Spleen (tissue), 11 donors: ENCODE data around the gene DOCK2. TPM values are rescaled to one million over a fixed set of nuclear protein-coding genes. Genes with fewer than 3 reads are reported as not detected.
A peak's percentile ranks its signal among the peaks of the same experiment; 100 is the strongest.

ENCODE experiments used
- DNase-seq: peaks from one replicate; pipeline ENCODE4 v3.0.0-alpha.2; 2020
- H3K27ac ChIP-seq, 8 donors: fragments of 200-600 bp; sonication (generic) in 7 of 8; 1 replicate in 4 of 8; 2 replicates in 4 of 8; pipeline versions ENCODE4 v1.5.0 to v1.8.0; 2016 to 2021; ENCODE audit warnings: inconsistent platforms in 4 of 8, mild to moderate bottlenecking in 4 of 8, moderate library complexity in 1 of 8
- H3K27me3 ChIP-seq, 7 donors: fragments of 200-600 bp; sonication (generic) in 6 of 7; replicated peaks in 1 of 7; 1 replicate in 4 of 7; 2 replicates in 3 of 7; pipeline versions ENCODE4 v1.5.0 to v1.8.0; 2016 to 2021; ENCODE audit warnings: inconsistent platforms in 3 of 7, mild to moderate bottlenecking in 1 of 7
- H3K36me3 ChIP-seq, 6 donors: fragments of 200-600 bp; sonication (generic) in 5 of 6; 1 replicate in 4 of 6; 2 replicates in 2 of 6; pipeline versions ENCODE4 v1.5.0 to v1.8.0; 2016 to 2021; ENCODE audit warnings: inconsistent platforms in 2 of 6
- H3K4me1 ChIP-seq, 6 donors: fragments of 200-600 bp; sonication (generic) in 5 of 6; 1 replicate in 3 of 6; 2 replicates in 3 of 6; pipeline versions ENCODE4 v1.5.0 to v1.8.0; 2016 to 2021; ENCODE audit warnings: inconsistent platforms in 3 of 6
- H3K4me3 ChIP-seq, 8 donors: fragments of 200-600 bp; sonication (generic) in 7 of 8; 1 replicate in 4 of 8; 2 replicates in 4 of 8; pipeline versions ENCODE4 v1.5.0 to v1.8.0; 2016 to 2021; ENCODE audit warnings: inconsistent platforms in 4 of 8, mild to moderate bottlenecking in 4 of 8, moderate library complexity in 2 of 8
- H3K9me3 ChIP-seq, 8 donors: fragments of 200-600 bp; sonication (generic) in 7 of 8; 1 replicate in 4 of 8; 2 replicates in 4 of 8; pipeline versions ENCODE4 v1.5.0 to v1.8.0; 2016 to 2021; ENCODE audit warnings: inconsistent platforms in 4 of 8
- CTCF ChIP-seq, 11 experiments: fragments of 200-600 bp in 7 of 11; fragments of 450-650 bp in 4 of 11; sonication (generic) in 4 of 11; IDR thresholded peaks in 8 of 11; conservative IDR thresholded peaks in 3 of 11; 1 replicate in 7 of 11; 2 replicates in 4 of 11; pipeline versions ENCODE4 v1.4.0 to v1.8.0; 2016 to 2021; ENCODE audit warnings: antibody characterized with exemption in 11 of 11, inconsistent platforms in 4 of 11, mild to moderate bottlenecking in 1 of 11
- POLR2A ChIP-seq, 3 donors: fragments of 450-650 bp; IDR thresholded peaks; one replicate each; pipeline ENCODE4 v1.5.1; 2017; ENCODE audit warnings: antibody characterized with exemption in 3 of 3, mild to moderate bottlenecking in 1 of 3
- POLR2AphosphoS5 ChIP-seq, 3 donors: sonication (generic); formaldehyde crosslinking; IDR thresholded peaks; one replicate each; pipeline ENCODE4 v1.5.1; 2017; ENCODE audit warnings: antibody characterized with exemption in 3 of 3
- WGBS, 5 donors: extraction: QIAGEN DNeasy Blood & Tissue Kit in 3 of 5; methylation state at CpG; one replicate each; pipeline versions ENCODE4 v1.1.5 to v1.1.7; 2013 to 2018; 5-methylcytosine and 5-hydroxymethylcytosine counted together
- intact Hi-C: fragments of 100-400 bp; cut with DNase I; formaldehyde crosslinking; loops from one replicate; pipeline ENCODE4 v1.15.0; 2023; ENCODE audit warnings: low total_unique reads
- polyA plus RNA-seq, 3 donors: library from polyadenylated mRNA; stranded (reverse); fragments of 200-250 nt; gene quantifications; one replicate each; pipeline ENCODE4 v1.2.1, GENCODE V29; 2013
- total RNA-seq, 7 donors: library from RNA; depleted of rRNA in 3 of 7; stranded (reverse); fragments of >200 nt in 3 of 7; fragmentation: NEBNext Ultra II Directional in 4 of 7; extraction: Animal tissue kit (Norgen Biotek cat#: 25700) in 4 of 7; gene quantifications; one replicate each; pipeline versions ENCODE4 v1.1.0 to v1.2.1, GENCODE V29; 2016 to 2021
- donor health status: healthy with polysubstance abuse.
- donor health status: DM: no; HTN: no; CAD: no; lungs with moderate emphysema.
- donor health status: DM: no; HTN: no; CAD: no.
- donor health status: Bipolar disorder and iron deficiency.
- donor health status: healthy.
- donor health status: DM: no; HTN: no; CAD: no.
- donor health status: DM: yes; HTN: yes; CAD: no.

Gene DOCK2
- total and polyA plus RNA-seq, 10 donors = 30.6 to 321 (median 198) TPM

- 5 to 8% (median 8%) methylated on average over 17 to 18 of the region's 18 CpGs for WGBS, 5 donors
- Histone ChIP-seq H3K9me3 (peaks cover 0 to 23% (median 10%) of the 10 kb centered on the region in 8 donors), H3K27me3 (peaks cover 0 to 16% (median 0%) of the 10 kb centered on the region in 7 donors), H3K36me3 (peaks cover 0 to 22% (median 0%) of the 10 kb centered on the region in 6 donors), H3K4me1 (peaks cover 7 to 66% (median 57%) of the 10 kb centered on the region in 6 donors), H3K27ac (peak overlapping the region; percentile 82 to 95 (median 90)), H3K4me3 (peak overlapping the region; percentile 49 to 91 (median 76))
- peak; percentile 95 for DNase-seq
- TF ChIP-seq POLR2AphosphoS5 (IDR thresholded peaks at IDR 0.05) (peak; percentile 20 to 73 (median 62)), CTCF (IDR thresholded peaks at IDR 0.05 in 8 of 11, conservative IDR thresholded peaks at IDR 0.05 in 3 of 11) (no peak), POLR2A (IDR thresholded peaks at IDR 0.05) (no peak)
- intact Hi-C loops = no loop called here
These were observed 560 bp downstream of the DOCK2 start for GRCh38 chr5:169637549-169638121.

- Histone ChIP-seq H3K36me3 (peaks cover 0 to 22% (median 0%) of the 10 kb centered on the region in 6 donors), H3K9me3 (peaks cover 0 to 12% (median 10%) of the 10 kb centered on the region in 8 donors), H3K4me1 (peaks cover 7 to 88% (median 66%) of the 10 kb centered on the region in 6 donors), H3K27me3 (peaks cover 0 to 14% (median 0%) of the 10 kb centered on the region in 7 donors), H3K27ac (no peak overlapping the region), H3K4me3 (no peak overlapping the region)
- intact Hi-C loops = no loop called here
- TF ChIP-seq POLR2AphosphoS5 (IDR thresholded peaks at IDR 0.05) (no peak), CTCF (IDR thresholded peaks at IDR 0.05 in 8 of 11, conservative IDR thresholded peaks at IDR 0.05 in 3 of 11) (no peak), POLR2A (IDR thresholded peaks at IDR 0.05) (no peak)
- no peak for DNase-seq
- WGBS, 5 donors = 52 to 68% (median 62%) methylated on average over 6 of the region's 6 CpGs
These were observed 4.2 kb downstream of the DOCK2 start for GRCh38 chr5:169641253-169641652.

DNA sequence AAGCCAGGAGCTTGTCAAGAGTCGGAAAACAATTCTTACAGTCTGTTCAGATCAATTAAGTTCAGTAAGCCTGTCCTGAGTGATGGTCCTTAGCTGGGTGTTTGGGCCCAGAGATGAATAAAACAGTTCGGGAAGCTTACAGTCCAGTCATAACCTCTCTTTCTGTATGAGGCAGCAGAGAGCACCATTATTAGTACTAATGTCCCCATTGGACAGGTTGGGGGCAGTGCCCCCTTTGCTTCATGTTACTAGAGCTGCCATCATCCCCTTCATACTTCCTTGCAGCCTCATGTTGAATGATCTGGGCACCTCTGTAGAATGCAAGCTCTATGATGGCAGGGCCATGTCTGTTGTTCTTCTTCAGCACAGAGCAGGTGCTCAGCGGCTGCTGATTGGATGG, 9.8 kb downstream of the DOCK2 start:
- intact Hi-C loops = no loop called here
- Histone ChIP-seq H3K9me3 (no peaks in the 10 kb centered on the region), H3K36me3 (peaks cover 0 to 6% (median 0%) of the 10 kb centered on the region in 6 donors), H3K4me3 (no peak overlapping the region), H3K4me1 (peaks cover 39 to 91% (median 72%) of the 10 kb centered on the region in 6 donors), H3K27me3 (no peaks in the 10 kb centered on the region), H3K27ac (peak overlapping the region in 3 of 8 donors; percentile 53 to 80 (median 72))
- DNase-seq = no peak
- WGBS, 5 donors = 79 to 90% (median 87%) methylated on average over 3 of the region's 3 CpGs
- TF ChIP-seq POLR2AphosphoS5 (IDR thresholded peaks at IDR 0.05) (no peak), CTCF (IDR thresholded peaks at IDR 0.05 in 8 of 11, conservative IDR thresholded peaks at IDR 0.05 in 3 of 11) (no peak), POLR2A (IDR thresholded peaks at IDR 0.05) (no peak)

- TF ChIP-seq POLR2AphosphoS5 (IDR thresholded peaks at IDR 0.05) (peak in 1 of 3 donors; percentile 48), POLR2A (IDR thresholded peaks at IDR 0.05) (no peak)
- Histone ChIP-seq H3K27ac (peak overlapping the region in 6 of 8 donors; percentile 17 to 80 (median 54)), H3K9me3 (no peaks in the 10 kb centered on the region), H3K4me1 (peaks cover 45 to 91% (median 72%) of the 10 kb centered on the region in 6 donors), H3K4me3 (peak overlapping the region in 1 of 8 donors; percentile 14), H3K27me3 (no peaks in the 10 kb centered on the region), H3K36me3 (peaks cover 0 to 6% (median 0%) of the 10 kb centered on the region in 6 donors)
- no peak for DNase-seq
- intact Hi-C loops = no loop called here
- WGBS, 5 donors = 0 to 4% (median 2%) methylated on average over 1 of the region's 1 CpG
These were observed 10.5 kb downstream of the DOCK2 start for GRCh38 chr5:169647566-169647965.
